ENCODE results near the gene STOX2.

Gene STOX2

DNA sequence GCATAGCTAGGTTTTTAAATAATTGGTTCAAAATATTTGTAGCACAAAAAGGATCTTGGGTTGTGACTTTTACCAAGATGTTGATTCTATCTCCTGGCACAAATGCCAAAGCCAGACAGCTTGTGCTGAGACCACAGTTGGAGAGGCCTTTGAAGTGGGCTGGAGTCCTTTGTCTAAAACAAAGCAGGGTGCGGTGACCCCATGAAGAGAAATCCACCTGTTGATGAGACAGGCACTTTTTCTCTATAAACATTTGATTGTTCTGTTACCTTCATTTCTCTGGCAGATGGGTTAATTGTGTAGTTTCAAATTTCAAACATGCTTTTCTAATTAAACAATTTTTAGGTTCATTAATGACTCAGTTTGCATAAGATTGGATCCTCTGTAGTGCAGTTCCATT lies 56.7 kb downstream of the STOX2 start:
- no peak overlapping the region for H3K4me3 ChIP-seq (ENCODE audit: low read depth, low read length)
- DNase-seq (ENCODE audit: low read depth) = no peak
- TF ChIP-seq, protein P1, sequence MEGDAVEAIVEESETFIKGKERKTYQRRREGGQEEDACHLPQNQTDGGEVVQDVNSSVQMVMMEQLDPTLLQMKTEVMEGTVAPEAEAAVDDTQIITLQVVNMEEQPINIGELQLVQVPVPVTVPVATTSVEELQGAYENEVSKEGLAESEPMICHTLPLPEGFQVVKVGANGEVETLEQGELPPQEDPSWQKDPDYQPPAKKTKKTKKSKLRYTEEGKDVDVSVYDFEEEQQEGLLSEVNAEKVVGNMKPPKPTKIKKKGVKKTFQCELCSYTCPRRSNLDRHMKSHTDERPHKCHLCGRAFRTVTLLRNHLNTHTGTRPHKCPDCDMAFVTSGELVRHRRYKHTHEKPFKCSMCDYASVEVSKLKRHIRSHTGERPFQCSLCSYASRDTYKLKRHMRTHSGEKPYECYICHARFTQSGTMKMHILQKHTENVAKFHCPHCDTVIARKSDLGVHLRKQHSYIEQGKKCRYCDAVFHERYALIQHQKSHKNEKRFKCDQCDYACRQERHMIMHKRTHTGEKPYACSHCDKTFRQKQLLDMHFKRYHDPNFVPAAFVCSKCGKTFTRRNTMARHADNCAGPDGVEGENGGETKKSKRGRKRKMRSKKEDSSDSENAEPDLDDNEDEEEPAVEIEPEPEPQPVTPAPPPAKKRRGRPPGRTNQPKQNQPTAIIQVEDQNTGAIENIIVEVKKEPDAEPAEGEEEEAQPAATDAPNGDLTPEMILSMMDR (IDR thresholded peaks at IDR 0.05; ENCODE audit: insufficient read depth, low read depth, low read length, missing control alignments) = no peak

DNA sequence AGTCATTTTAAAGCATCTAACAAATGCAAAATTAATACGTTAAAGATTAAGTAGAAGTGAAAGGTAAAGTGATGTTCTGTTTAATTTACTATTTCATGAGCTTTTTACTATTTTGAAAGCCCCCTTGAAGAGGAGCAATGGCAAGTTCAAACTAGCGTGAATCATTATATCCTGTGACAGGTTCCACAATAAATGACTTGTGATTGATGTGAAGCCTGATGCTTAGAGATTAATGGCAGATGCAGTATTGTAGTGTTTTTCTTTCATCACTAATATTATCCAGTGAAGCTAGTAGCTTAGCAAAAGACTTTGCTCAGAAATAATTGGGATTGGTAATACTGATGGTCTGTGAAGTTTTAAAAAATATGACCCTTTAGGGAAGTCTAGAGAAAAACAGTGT lies 57.3 kb downstream of the STOX2 start:
- DNase-seq (ENCODE audit: low read depth) = no peak
- TF ChIP-seq, protein P1 (IDR thresholded peaks at IDR 0.05; ENCODE audit: insufficient read depth, low read depth, low read length, missing control alignments) = no peak
- H3K4me3 ChIP-seq (ENCODE audit: low read depth, low read length) = no peak overlapping the region

- DNase-seq (ENCODE audit: low read depth) = no peak
- TF ChIP-seq, protein P1 (IDR thresholded peaks at IDR 0.05; ENCODE audit: insufficient read depth, low read depth, low read length, missing control alignments) = no peak
- no peak overlapping the region for H3K4me3 ChIP-seq (ENCODE audit: low read depth, low read length)
Observed at GRCh38 chr4:183966371-183966770, 61.3 kb downstream of the STOX2 start.

GRCh38 chr4:183967266-183967665 lies 62.2 kb downstream of the STOX2 start:
- TF ChIP-seq, protein P1 (IDR thresholded peaks at IDR 0.05; ENCODE audit: insufficient read depth, low read depth, low read length, missing control alignments) = no peak
- no peak overlapping the region for H3K4me3 ChIP-seq (ENCODE audit: low read depth, low read length)
- DNase-seq (ENCODE audit: low read depth) = no peak

DNA sequence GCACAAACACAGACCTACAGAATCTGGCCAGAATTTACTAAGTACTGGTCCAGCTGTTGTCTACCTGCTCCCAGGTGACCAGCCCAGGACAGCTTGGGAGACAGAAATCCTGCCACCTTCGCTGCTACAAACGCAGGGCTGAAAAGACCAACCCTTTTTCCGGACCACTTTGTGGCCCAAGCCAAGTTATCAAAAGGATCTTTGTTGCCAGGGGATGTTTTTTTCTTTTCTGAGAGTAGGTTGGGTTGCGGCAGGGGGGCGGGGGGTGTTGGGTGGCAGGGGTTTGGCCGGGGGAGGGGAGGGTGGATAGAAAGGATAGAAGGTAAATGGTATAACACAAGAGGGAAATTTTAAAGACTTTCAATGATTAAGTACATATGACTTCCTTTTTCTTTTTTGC lies 63.4 kb downstream of the STOX2 start:
- TF ChIP-seq, protein P1 (IDR thresholded peaks at IDR 0.05; ENCODE audit: insufficient read depth, low read depth, low read length, missing control alignments) = no peak
- no peak overlapping the region for H3K4me3 ChIP-seq (ENCODE audit: low read depth, low read length)
- no peak for DNase-seq (ENCODE audit: low read depth)

DNA sequence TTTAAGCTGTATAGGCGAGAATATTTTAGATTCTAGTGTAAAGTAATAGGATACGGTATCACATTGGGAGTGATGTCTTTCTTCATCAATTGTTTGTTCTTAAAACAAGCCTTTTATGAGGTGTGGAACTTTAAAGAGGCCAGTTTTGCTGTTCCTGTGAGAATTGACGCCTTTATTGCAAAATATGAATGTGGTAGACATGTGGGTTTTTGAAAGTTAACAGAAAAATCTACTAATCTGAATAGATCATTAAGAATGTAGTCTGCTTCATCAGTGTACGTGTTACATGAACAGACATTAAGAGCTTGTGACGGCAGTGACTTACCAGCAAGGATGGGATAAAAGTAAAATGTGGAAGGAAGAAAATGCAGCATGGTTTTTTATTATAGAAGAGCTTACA lies 63.8 kb downstream of the STOX2 start:
- TF ChIP-seq, protein P1 (IDR thresholded peaks at IDR 0.05; ENCODE audit: insufficient read depth, low read depth, low read length, missing control alignments) = no peak
- no peak overlapping the region for H3K4me3 ChIP-seq (ENCODE audit: low read depth, low read length)

DNA sequence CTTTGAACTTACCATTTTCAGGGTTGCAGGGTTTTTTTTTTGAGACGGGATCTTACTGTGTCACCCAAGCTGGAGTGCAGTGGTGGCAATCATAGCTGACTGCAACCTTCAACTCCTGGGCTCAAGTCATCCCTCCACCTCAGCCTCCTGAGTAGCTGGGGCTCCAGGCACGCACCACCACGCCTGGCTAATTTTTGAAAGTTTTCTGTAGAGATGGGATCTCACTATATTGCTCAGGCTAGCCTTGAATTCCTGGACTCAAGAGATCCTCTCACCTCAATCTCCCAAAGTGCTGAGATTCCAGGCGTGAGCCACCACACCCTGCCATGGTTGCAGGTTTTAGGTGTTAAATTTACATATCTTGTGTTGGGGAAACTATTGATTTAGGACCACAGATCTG lies 64.5 kb downstream of the STOX2 start:
- no peak for DNase-seq (ENCODE audit: low read depth)
- TF ChIP-seq, protein P1 (IDR thresholded peaks at IDR 0.05; ENCODE audit: insufficient read depth, low read depth, low read length, missing control alignments) = no peak
- H3K4me3 ChIP-seq (ENCODE audit: low read depth, low read length) = no peak overlapping the region

More for the DNA sequence above, 63.8 kb downstream of the STOX2 start:
- DNase-seq (ENCODE audit: low read depth) = no peak
